Measurements from ENCODE around the gene ABCB9. TPM values are rescaled to one million over a fixed set of nuclear protein-coding genes. Genes with fewer than 3 reads are reported as not detected.

ABCB9 gene
- total RNA-seq, 6 donors from 2014 or later = 2.1 to 9.9 (median 4.3) TPM

DNA sequence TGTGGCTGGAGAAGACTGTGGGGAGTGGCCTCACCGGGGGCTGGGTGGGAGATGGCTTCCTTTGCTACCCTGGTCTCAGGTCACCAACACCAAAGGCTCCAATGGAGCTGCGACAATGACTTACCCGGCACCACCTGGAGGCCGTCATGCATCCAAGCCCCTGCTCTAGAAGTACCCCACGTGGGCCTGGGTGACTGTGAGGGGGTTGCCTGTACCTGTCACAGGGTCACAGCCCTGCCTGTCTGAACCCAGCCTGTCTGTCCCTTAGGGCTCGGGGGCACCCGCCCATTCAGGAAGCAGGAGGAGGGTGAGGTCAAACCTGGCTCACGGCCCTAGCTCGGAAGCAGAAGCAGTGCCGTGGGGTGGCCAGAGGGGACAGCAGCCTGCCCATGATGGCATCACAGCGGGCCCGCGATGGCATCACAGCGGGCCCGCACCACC is 18.9 kb downstream of the ABCB9 start:
- H3K4me3 ChIP-seq = no peak overlapping the region
- H3K27ac ChIP-seq = peak overlapping the region; percentile 74 to 88 (median 85)
- TF ChIP-seq POLR2A (IDR thresholded peaks at IDR 0.05) (no peak), POLR2AphosphoS5 (IDR thresholded peaks at IDR 0.05) (peak in 1 of 2 donors; percentile 35), EP300 (IDR thresholded peaks at IDR 0.05) (peak in 1 of 4 donors; percentile 18)
- TF ChIP-seq, protein P1, sequence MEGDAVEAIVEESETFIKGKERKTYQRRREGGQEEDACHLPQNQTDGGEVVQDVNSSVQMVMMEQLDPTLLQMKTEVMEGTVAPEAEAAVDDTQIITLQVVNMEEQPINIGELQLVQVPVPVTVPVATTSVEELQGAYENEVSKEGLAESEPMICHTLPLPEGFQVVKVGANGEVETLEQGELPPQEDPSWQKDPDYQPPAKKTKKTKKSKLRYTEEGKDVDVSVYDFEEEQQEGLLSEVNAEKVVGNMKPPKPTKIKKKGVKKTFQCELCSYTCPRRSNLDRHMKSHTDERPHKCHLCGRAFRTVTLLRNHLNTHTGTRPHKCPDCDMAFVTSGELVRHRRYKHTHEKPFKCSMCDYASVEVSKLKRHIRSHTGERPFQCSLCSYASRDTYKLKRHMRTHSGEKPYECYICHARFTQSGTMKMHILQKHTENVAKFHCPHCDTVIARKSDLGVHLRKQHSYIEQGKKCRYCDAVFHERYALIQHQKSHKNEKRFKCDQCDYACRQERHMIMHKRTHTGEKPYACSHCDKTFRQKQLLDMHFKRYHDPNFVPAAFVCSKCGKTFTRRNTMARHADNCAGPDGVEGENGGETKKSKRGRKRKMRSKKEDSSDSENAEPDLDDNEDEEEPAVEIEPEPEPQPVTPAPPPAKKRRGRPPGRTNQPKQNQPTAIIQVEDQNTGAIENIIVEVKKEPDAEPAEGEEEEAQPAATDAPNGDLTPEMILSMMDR (IDR thresholded peaks at IDR 0.05) = peak; percentile 22 to 64 (median 43)
- 58 to 63% methylated on average over 4 to 11 of the region's 15 CpGs for WGBS, 2 donors
- no peaks in the 10 kb centered on the region for H3K27me3 ChIP-seq
- ATAC-seq (ENCODE audit: low FRiP score in 2 of 2) = peak; percentile 38 to 39
- H3K4me1 ChIP-seq = peaks cover 25 to 51% (median 30%) of the 10 kb centered on the region in 4 donors
- H3K9me3 ChIP-seq = no peaks in the 10 kb centered on the region
- no peaks in the 10 kb centered on the region for H3K36me3 ChIP-seq
- DNase-seq = peak in 1 of 2 donors; percentile 71

DNA sequence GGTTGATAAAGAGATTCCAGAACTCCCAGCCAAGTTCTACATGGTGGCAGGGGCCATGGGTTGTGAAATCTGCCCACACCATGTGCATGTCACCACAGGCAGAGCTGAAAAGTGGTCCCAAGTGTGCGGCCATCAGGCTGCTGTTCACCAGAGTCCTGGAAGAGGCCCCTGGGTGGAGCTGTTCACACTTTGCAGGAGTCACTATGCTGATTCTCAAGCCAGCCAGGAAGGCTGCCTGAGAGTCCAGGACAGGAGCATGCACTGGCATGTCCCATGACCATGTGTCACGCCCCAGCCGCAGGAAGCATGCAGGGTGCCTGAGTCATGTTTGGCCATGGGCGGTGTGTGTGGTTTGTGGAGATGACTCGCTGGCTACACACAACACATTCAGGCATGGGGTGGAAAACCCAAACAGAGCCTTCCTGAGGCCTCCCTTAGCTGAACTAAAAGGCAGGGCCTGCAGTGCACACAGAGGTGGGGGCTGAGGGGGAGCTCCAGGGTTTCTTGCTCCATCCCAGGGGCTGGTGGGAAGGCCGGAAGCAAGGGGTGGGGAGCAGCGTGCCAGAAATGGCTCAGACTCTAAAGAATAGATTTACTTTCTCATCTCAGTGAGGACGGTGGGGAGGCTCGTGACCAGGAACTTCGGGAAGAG is 19.4 kb downstream of the ABCB9 start:
- H3K4me3 ChIP-seq = no peak overlapping the region
- H3K36me3 ChIP-seq = no peaks in the 10 kb centered on the region
- WGBS, 2 donors = 35 to 42% methylated on average over 3 to 8 of the region's 10 CpGs
- no peaks in the 10 kb centered on the region for H3K9me3 ChIP-seq
- DNase-seq = peak in 1 of 2 donors; percentile 95
- ATAC-seq (ENCODE audit: low FRiP score in 2 of 2) = peak; percentile 91 to 94
- no peaks in the 10 kb centered on the region for H3K27me3 ChIP-seq
- TF ChIP-seq EP300 (IDR thresholded peaks at IDR 0.05) (peak in 2 of 4 donors; percentile 64 to 92), POLR2A (IDR thresholded peaks at IDR 0.05) (peak in 1 of 4 donors; percentile 52), POLR2AphosphoS5 (IDR thresholded peaks at IDR 0.05) (peak; percentile 91 to 93)
- TF ChIP-seq, protein P1 (IDR thresholded peaks at IDR 0.05) = peak; percentile 24 to 45 (median 36)
- H3K27ac ChIP-seq = peak overlapping the region; percentile 74 to 88 (median 85)
- peaks cover 25 to 54% (median 30%) of the 10 kb centered on the region in 4 donors for H3K4me1 ChIP-seq

DNA sequence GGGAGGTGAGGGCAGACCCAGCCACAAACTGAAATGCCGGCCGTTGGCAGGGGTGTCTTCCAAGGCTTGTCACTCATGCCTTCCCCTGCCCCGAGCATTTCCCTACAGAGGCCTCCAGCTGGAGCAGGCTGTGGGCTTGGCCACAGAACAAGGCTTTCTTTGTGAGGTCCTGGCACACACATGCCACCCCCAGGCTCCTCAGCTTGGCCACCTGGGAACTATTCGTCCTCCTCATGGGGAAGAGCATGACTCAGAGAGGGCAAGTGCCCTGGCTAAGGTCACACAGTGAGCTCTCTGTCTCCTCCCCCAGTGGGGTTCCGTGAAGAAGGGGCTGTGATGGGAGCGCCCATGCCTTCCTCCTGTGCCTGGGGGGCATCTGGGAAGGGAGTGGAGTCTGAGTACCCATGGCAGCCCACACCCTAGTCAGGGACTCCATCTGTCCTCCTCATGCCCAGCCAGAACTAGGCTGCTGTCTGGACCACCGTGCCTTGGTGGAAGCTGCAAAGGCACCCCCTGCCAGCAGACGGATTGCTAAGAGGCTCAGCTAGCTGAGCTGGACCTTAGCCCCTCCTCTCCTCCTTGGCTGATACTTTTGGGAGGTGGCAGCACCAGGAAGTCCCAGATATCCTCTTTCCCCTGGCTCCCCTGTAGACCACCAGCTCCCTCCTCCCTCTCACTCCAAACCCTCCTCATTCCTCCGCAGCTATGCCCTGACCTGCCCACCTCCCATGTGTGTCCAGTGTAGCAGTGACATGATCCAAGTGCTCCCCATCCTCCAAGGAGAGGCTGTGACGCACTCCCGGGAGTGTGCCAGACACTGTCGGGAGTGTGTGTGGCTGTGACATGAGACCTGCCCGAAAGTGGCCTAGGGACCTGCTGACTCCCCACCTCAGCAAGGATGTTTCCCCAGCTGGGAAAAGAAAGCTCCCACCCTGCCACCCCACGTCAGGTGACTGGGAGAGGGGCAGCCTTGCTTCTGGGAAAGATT is 21.4 kb downstream of the ABCB9 start:
- ATAC-seq (ENCODE audit: low FRiP score in 2 of 2) = no peak
- DNase-seq = no peak
- no peaks in the 10 kb centered on the region for H3K27me3 ChIP-seq
- H3K9me3 ChIP-seq = no peaks in the 10 kb centered on the region
- TF ChIP-seq, protein P1 (IDR thresholded peaks at IDR 0.05) = no peak
- no peak for TF ChIP-seq POLR2AphosphoS5 (IDR thresholded peaks at IDR 0.05)
- no peak for TF ChIP-seq POLR2A (IDR thresholded peaks at IDR 0.05)
- TF ChIP-seq EP300 (IDR thresholded peaks at IDR 0.05) = no peak
- H3K36me3 ChIP-seq = no peaks in the 10 kb centered on the region
- peaks cover 27 to 54% (median 31%) of the 10 kb centered on the region in 4 donors for H3K4me1 ChIP-seq
- WGBS, 2 donors = 71 to 81% methylated on average over 6 to 14 of the region's 14 CpGs
- H3K4me3 ChIP-seq = no peak overlapping the region
- peak overlapping the region in 2 of 4 donors; percentile 66 to 81 for H3K27ac ChIP-seq

DNA sequence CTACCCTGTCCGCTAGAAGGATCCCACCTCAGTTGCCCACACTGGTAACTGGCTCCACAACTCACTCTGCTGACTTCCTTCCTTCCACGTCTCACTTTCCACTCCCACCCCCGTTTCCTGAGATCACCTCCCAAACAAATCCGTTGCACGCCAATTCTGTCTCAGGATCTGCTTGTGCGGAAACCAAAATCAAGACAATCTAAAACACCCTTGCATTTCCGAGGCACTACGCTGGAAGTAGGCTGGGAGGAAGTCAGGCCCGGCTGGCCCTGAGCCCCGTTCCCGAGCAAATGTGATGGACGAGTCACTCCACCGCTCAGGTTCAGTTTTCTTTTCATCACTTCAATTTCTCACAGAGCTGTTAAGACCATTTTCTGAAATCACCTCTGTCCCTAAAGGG is 23.1 kb downstream of the ABCB9 start:
- no peak for TF ChIP-seq EP300 (IDR thresholded peaks at IDR 0.05)
- TF ChIP-seq, protein P1 (IDR thresholded peaks at IDR 0.05) = no peak
- peak; percentile 41 to 45 for TF ChIP-seq POLR2AphosphoS5 (IDR thresholded peaks at IDR 0.05)
- TF ChIP-seq POLR2A (IDR thresholded peaks at IDR 0.05) = no peak
- no peaks in the 10 kb centered on the region for H3K36me3 ChIP-seq
- peaks cover 27 to 54% (median 31%) of the 10 kb centered on the region in 4 donors for H3K4me1 ChIP-seq
- H3K27me3 ChIP-seq = no peaks in the 10 kb centered on the region
- no peak for DNase-seq
- H3K27ac ChIP-seq = peak overlapping the region; percentile 18 to 81 (median 56)
- no peaks in the 10 kb centered on the region for H3K9me3 ChIP-seq
- WGBS, 2 donors = 49 to 50% methylated on average over 13 of the region's 13 CpGs
- no peak for ATAC-seq (ENCODE audit: low FRiP score in 2 of 2)
- H3K4me3 ChIP-seq = no peak overlapping the region

Measured in upper lobe of left lung (tissue), 6 donors.